ENCODE data around the gene PARD6B. TPM values are rescaled to one million over a fixed set of nuclear protein-coding genes. Genes with fewer than 3 reads are reported as not detected.

Gene PARD6B
- total and polyA plus RNA-seq, 2 of the 13 experiments (the other 11 are each of a cell fraction or from before 2014, with no cell fraction given), result 6.9 to 22.2 TPM

DNA sequence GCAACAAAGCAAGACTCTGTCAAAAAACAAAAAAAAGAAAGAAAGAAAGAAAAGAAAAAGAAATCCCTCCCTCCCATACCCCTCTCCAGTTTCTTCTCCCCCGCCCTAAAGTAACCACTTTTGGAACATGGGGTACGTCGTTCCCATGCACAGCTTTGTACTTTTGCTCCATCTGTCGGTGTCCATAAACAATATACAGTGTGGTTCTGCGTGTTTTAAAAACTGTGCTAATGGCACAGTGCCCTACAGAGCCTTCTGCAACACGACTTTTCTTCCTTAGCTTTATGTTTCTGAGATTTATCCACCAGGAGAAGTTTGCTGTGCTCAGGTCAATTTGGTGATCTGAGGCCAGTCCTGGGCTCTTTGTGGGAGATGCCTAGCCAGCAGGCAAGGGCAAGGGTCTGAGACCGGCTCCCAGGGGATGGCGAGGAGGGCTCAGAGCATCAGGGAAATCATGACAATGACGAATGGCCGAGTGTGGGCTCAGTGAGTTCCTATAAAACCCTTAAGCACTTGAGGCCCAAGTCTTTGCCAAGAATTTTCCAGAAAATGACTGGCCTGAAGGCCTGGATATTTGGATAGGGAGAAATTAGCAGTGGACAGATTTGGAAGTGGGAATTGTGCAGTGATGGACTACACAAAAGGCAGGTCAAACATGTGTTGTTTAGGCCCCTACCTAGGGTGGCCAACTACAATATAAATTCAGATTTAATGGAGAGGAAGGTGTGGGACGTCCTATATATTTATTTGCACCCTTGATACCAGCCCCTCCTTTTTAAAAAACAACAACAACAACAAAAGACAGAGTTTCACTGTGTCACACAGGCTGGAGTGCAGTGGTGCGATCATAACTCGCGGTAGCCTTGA is 61.6 kb downstream of the PARD6B start (continued):
- TF ChIP-seq, protein P1, sequence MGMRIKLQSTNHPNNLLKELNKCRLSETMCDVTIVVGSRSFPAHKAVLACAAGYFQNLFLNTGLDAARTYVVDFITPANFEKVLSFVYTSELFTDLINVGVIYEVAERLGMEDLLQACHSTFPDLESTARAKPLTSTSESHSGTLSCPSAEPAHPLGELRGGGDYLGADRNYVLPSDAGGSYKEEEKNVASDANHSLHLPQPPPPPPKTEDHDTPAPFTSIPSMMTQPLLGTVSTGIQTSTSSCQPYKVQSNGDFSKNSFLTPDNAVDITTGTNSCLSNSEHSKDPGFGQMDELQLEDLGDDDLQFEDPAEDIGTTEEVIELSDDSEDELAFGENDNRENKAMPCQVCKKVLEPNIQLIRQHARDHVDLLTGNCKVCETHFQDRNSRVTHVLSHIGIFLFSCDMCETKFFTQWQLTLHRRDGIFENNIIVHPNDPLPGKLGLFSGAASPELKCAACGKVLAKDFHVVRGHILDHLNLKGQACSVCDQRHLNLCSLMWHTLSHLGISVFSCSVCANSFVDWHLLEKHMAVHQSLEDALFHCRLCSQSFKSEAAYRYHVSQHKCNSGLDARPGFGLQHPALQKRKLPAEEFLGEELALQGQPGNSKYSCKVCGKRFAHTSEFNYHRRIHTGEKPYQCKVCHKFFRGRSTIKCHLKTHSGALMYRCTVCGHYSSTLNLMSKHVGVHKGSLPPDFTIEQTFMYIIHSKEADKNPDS (CRISPR knock-in tag; IDR thresholded peaks at IDR 0.05), result no peak
- TF ChIP-seq, protein P2, sequence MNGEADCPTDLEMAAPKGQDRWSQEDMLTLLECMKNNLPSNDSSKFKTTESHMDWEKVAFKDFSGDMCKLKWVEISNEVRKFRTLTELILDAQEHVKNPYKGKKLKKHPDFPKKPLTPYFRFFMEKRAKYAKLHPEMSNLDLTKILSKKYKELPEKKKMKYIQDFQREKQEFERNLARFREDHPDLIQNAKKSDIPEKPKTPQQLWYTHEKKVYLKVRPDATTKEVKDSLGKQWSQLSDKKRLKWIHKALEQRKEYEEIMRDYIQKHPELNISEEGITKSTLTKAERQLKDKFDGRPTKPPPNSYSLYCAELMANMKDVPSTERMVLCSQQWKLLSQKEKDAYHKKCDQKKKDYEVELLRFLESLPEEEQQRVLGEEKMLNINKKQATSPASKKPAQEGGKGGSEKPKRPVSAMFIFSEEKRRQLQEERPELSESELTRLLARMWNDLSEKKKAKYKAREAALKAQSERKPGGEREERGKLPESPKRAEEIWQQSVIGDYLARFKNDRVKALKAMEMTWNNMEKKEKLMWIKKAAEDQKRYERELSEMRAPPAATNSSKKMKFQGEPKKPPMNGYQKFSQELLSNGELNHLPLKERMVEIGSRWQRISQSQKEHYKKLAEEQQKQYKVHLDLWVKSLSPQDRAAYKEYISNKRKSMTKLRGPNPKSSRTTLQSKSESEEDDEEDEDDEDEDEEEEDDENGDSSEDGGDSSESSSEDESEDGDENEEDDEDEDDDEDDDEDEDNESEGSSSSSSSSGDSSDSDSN (CRISPR knock-in tag; IDR thresholded peaks at IDR 0.05), result 0 out of 2 replicates have a peak, but pooled peaks have one; percentile 4
- TF ChIP-seq TSC22D2 (CRISPR knock-in tag; IDR thresholded peaks at IDR 0.05; ENCODE audit: borderline replicate concordance), result no peak
- 0 out of 2 replicates have a peak, but pooled peaks have one; percentile 43 for TF ChIP-seq ZNF678 (CRISPR knock-in tag; IDR thresholded peaks at IDR 0.05)
- TF ChIP-seq, protein P3, sequence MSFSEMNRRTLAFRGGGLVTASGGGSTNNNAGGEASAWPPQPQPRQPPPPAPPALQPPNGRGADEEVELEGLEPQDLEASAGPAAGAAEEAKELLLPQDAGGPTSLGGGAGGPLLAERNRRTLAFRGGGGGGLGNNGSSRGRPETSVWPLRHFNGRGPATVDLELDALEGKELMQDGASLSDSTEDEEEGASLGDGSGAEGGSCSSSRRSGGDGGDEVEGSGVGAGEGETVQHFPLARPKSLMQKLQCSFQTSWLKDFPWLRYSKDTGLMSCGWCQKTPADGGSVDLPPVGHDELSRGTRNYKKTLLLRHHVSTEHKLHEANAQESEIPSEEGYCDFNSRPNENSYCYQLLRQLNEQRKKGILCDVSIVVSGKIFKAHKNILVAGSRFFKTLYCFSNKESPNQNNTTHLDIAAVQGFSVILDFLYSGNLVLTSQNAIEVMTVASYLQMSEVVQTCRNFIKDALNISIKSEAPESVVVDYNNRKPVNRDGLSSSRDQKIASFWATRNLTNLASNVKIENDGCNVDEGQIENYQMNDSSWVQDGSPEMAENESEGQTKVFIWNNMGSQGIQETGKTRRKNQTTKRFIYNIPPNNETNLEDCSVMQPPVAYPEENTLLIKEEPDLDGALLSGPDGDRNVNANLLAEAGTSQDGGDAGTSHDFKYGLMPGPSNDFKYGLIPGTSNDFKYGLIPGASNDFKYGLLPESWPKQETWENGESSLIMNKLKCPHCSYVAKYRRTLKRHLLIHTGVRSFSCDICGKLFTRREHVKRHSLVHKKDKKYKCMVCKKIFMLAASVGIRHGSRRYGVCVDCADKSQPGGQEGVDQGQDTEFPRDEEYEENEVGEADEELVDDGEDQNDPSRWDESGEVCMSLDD (CRISPR knock-in tag; IDR thresholded peaks at IDR 0.05; ENCODE audit: borderline replicate concordance), result no peak
- peak; percentile 30; the same call in 1 of the 2 replicates for TF ChIP-seq RELA (CRISPR knock-in tag; IDR thresholded peaks at IDR 0.05)
- TF ChIP-seq, protein P4, sequence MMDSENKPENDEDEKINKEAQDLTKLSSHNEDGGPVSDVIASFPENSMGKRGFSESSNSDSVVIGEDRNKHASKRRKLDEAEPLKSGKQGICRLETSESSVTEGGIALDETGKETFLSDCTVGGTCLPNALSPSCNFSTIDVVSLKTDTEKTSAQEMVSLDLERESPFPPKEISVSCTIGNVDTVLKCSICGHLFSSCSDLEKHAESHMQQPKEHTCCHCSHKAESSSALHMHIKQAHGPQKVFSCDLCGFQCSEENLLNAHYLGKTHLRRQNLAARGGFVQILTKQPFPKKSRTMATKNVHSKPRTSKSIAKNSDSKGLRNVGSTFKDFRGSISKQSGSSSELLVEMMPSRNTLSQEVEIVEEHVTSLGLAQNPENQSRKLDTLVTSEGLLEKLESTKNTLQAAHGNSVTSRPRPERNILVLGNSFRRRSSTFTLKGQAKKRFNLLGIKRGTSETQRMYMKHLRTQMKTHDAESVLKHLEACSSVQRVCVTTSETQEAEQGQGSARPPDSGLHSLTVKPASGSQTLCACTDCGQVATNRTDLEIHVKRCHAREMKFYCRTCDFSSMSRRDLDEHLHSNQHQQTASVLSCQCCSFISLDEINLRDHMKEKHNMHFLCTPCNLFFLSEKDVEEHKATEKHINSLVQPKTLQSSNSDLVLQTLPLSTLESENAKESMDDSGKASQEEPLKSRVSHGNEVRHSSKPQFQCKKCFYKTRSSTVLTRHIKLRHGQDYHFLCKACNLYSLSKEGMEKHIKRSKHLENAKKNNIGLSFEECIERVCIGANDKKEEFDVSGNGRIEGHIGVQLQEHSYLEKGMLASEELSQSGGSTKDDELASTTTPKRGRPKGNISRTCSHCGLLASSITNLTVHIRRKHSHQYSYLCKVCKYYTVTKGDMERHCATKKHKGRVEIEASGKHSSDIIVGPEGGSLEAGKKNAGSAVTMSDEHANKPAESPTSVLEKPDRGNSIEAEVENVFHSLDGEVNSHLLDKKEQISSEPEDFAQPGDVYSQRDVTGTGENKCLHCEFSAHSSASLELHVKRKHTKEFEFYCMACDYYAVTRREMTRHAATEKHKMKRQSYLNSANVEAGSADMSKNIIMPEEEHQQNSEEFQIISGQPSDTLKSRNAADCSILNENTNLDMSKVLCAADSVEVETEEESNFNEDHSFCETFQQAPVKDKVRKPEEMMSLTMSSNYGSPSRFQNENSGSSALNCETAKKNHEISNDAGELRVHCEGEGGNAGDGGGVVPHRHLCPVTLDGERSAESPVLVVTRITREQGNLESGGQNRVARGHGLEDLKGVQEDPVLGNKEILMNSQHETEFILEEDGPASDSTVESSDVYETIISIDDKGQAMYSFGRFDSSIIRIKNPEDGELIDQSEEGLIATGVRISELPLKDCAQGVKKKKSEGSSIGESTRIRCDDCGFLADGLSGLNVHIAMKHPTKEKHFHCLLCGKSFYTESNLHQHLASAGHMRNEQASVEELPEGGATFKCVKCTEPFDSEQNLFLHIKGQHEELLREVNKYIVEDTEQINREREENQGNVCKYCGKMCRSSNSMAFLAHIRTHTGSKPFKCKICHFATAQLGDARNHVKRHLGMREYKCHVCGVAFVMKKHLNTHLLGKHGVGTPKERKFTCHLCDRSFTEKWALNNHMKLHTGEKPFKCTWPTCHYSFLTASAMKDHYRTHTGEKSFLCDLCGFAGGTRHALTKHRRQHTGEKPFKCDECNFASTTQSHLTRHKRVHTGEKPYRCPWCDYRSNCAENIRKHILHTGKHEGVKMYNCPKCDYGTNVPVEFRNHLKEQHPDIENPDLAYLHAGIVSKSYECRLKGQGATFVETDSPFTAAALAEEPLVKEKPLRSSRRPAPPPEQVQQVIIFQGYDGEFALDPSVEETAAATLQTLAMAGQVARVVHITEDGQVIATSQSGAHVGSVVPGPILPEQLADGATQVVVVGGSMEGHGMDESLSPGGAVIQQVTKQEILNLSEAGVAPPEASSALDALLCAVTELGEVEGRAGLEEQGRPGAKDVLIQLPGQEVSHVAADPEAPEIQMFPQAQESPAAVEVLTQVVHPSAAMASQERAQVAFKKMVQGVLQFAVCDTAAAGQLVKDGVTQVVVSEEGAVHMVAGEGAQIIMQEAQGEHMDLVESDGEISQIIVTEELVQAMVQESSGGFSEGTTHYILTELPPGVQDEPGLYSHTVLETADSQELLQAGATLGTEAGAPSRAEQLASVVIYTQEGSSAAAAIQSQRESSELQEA (CRISPR knock-in tag; IDR thresholded peaks at IDR 0.05; ENCODE audit: not compliant biosample characterization), result no peak
- TF ChIP-seq, protein P5, sequence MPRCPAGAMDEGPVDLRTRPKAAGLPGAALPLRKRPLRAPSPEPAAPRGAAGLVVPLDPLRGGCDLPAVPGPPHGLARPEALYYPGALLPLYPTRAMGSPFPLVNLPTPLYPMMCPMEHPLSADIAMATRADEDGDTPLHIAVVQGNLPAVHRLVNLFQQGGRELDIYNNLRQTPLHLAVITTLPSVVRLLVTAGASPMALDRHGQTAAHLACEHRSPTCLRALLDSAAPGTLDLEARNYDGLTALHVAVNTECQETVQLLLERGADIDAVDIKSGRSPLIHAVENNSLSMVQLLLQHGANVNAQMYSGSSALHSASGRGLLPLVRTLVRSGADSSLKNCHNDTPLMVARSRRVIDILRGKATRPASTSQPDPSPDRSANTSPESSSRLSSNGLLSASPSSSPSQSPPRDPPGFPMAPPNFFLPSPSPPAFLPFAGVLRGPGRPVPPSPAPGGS (CRISPR knock-in tag; IDR thresholded peaks at IDR 0.05), result peak; percentile 41; the same call in 1 of the 2 replicates

All from HepG2 (cell line).